Pons (tissue), 1 donor: ENCODE results near the gene DCK.
"Not testable (repeated sequence)": the region's sequence is repeated elsewhere in the genome, so short reads cannot be mapped to it uniquely, and the experiment has no call there.

ENCODE experiments used
- DNase-seq: peaks from one replicate; pipeline ENCODE4 v3.0.0-alpha.2; 2016; ENCODE audit warnings: low spot score

Gene DCK

DNA sequence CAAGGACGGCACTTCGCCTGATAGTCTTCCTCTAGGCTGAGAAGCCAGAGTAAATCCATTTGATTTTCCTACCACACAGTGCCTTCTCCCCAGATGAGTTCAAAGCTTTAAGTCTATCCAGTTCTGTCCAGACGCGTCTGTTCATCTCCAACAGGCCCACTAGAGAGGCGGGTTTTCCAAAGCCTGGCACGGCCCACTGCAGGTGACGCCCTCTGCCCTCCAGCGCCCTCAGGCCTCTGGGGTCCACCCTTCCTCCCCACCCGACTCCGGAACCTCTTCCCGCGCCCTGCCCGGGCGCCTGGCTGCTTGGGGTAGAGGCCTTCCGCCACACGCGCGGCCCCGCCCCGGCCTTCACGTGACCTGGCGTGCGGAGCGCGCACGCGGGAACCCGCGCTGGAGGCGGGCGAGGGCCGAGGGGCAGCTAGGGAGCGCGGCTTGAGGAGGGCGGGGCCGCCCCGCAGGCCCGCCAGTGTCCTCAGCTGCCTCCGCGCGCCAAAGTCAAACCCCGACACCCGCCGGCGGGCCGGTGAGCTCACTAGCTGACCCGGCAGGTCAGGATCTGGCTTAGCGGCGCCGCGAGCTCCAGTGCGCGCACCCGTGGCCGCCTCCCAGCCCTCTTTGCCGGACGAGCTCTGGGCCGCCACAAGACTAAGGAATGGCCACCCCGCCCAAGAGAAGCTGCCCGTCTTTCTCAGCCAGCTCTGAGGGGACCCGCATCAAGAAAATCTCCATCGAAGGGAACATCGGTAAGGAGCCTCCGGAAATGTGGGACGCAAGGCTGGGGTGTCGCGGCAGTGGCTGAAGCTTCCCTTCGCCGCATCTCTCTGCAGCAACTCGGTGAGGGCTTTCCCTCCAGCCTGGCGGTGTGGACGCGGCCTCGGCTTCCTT is at the start of gene DCK:
Gene DCK (plus strand): TSS at position 469 of the 888 bp plus-strand sequence. CDS start 187 bp downstream, at position 656.
- DNase-seq, result peak; percentile 90

DNA sequence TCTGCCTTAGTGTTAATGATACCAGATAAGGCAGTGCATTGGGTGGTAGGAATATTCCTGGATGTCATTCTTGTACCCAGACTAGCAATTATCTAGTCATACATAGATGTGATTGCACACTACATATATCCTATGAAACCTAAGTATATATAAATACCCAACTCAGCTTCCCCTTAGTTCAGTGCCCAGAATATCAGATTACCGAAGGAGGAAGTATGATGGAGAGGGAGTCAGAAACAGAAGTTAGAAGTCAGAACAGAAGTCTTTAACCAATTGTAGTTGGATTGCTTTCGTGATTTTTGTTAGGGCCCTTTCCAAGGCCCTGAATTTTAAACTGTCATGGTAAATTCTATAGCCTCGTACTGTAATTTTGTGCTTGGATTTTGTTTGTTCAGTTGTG is 48.4 kb upstream of the DCK start:
- peak; percentile 72 for DNase-seq

DNA sequence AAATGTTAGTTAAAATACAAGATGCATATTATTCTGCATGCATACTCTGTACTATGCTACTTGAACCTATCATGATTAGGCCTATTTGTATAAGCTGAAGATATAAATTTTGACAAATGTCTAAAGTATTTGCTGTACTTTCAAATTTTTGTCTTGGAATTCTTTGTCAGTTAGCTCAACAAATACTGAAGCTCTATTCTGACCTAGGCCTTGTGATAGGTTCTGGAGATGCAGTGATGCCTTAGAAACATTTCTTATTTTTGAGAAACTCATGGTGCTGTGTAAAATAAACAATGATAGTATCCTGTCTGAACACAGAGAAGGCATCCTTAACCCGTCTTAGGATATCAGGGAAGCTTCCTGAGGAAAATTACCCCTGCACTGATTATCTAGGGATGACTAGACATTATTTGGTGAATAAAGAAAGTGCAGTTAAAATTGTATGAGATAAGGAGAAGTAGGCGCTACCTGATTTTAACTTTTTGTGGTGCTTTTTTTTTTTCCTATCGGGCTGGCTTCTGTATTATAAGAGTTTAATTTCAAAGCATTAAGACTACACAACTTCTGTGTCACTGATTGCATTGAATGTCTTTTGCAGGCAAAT is 47.9 kb upstream of the DCK start:
- DNase-seq, result no peak

DNA sequence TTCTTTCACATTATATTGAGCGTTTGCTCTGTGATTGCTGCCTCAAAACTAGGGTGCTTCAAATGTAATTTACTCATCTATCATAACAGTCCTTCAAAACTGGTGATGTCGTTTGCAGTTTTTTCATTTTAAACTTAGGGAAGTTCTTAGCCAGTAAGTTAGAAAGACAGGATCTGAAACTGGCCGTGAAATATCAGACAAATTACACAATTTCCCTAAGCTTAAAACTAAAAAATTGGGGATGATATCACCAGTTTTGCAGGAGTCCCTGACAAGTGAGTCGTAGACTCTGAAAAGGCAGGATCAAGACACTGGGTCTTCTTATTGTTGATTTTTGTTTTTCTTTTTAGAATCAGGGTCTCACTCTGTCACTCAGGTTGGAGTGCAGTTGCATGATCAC is 46.5 kb upstream of the DCK start:
- peak; percentile 44 for DNase-seq

DNA sequence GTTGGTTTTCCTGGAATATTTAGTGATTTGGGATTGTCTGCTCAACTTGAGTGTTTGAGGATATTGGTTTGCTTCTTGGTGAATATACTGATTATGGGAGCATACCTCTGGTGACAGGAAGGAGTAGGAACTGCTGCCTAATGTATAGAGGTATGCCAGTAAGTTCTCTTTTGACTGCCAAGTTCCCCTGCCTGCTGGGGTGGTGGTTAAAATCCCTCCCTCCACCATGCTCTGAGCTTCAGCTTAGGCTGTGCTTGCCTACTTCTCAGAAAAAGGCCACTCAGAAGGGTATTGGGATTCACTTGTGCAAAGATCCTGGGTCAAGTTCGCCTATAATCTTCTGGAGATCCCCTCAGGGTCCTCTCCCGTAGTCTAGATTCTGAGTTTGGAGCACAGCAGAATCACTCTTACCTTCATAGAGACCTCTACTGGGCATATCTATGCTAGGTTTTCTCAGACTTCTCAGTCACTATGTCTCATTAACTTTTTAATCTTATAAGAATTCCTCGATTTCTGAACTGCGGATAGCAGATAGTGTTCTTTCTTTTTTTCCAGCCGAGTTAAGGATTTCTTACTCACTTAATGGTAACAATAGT is 44.7 kb upstream of the DCK start:
- no peak for DNase-seq

GRCh38 chr4:70954032-70954431 is 39.4 kb upstream of the DCK start:
- no peak for DNase-seq

DNA sequence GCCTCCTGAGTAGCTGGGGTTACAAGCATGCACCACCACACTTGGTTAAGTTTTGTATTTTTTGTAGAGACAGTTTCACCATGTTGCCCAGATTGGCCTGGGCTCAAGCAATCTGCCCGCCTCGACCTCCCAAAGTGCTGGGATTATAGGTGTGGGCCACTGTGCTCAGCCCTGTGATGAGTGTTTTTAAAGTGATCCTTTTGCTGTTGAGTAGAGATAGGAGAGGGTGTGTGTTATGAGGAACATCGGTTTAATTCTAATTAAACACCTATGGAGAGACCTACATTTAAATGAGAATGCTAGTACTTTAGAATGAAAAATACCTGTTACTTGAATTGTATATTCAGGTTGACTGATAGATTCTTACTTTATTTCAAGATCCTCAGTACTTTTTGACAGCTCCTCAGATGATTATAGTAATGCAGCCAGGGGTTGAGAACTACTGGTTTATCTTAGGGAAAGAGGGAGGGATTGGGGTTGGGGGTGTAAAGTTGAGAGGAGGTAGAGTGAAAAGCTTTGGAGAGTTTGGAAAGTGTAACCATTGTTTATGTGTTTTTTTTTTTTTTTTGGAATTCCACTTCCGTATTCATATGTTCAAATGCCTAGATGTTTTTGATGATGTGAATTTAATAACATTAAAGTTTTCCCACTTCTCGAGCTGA is 36.8 kb upstream of the DCK start:
- no peak for DNase-seq

DNA sequence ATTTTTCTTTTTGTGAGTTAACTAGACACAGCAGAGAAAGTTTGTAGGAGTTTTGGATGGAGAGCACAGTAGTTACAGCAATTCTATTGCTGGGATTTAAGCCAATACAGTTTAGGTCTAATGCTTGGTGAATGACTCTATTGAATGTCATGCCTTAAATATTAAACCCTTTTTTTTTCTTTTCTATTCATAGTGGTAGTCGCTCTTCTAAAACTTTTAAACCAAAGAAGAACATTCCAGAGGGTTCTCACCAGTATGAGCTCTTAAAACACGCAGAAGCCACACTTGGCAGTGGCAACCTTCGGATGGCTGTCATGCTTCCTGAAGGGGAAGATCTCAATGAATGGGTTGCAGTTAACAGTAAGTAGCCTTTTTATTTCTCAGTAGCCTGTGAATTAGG is 34.8 kb upstream of the DCK start:
- DNase-seq, result no peak

GRCh38 chr4:70969076-70969475 is 24.4 kb upstream of the DCK start:
- DNase-seq, result no peak

- no peak for DNase-seq
Measured at GRCh38 chr4:70976252-70976651, 17.2 kb upstream of the DCK start.

- peak; percentile 52 for DNase-seq
Measured at GRCh38 chr4:70979445-70980008, 13.9 kb upstream of the DCK start.

- no peak for DNase-seq
Measured at GRCh38 chr4:70980196-70980595, 13.3 kb upstream of the DCK start.

DNA sequence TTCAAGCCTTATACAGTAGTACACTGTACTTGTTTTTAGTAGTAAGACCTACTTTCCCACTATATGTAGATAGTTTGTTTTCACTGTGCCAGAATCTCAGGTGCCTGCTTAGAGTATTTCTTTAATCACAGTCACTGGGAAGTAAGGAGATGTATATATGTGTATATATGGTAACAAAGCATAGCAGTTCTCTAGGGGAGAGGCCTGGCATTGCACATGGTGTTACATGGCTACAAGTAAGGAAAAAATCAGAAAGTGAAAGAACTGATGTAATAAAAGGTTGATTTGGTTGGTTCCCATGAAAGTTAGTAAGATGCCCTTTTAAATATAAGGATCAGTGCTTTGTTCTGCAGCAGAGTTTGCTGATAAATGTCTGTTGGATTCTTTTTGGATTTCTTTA is 9.3 kb upstream of the DCK start:
- DNase-seq, result no peak

- no peak for DNase-seq
Measured at GRCh38 chr4:70984589-70984988, 8.9 kb upstream of the DCK start.

GRCh38 chr4:70991596-70991995 is 1.9 kb upstream of the DCK start:
- DNase-seq, result no peak

- no peak for DNase-seq
Measured at GRCh38 chr4:70992391-70992881, 1.0 kb upstream of the DCK start.

DNA sequence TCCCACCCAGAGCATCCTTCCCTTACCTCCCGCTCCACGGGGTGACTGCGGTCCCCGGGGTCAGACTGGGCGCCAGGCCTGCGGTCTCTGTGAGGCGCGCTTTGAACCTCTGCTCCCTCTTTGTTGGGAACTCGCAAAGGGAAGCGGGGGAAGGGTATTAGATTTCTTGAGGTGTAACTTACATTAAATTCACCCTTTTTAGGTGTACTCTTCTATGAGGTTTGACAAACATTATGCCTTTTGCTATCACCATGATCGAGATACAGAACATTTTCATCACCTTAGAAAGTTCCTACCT is 569 bp downstream of the DCK start:
- no peak for DNase-seq

DNA sequence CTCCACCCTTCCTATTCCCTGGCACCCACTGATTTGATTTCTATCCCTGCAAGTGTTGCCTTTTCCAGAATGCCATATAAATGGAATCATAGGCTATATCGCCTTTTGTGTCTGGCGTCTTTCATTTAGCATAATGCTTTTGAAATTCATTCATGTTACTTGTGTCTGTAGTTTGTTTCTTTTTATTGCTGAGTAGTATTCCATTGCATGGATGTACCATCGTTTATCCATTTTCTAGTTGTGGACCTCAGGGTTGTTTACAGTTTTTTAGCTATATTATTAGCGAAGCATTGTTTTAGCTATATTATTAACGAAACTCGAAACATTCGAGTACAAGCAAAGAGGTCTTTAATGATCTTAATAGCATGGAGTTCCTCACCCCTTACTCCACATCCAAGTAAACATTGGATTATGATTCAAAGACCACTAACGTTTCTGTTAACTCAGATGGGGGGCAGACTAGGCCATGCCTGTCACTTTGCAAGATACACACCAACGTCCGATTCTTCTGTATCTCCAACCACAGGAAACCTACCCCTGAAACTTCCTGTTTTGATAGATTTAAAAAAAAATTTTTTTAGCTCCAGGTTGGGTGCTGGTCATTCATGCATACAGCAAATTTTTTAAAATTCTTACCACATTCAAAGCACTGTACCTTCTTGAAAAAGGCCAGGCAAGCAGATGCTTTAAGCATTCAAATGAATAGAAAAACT is 1.1 kb downstream of the DCK start:
- no peak for DNase-seq

- DNase-seq, result no peak
Measured at GRCh38 chr4:70996018-70996360, 2.5 kb downstream of the DCK start.

- peak; percentile 63 for DNase-seq
Measured at GRCh38 chr4:70997036-70997435, 3.6 kb downstream of the DCK start.

DNA sequence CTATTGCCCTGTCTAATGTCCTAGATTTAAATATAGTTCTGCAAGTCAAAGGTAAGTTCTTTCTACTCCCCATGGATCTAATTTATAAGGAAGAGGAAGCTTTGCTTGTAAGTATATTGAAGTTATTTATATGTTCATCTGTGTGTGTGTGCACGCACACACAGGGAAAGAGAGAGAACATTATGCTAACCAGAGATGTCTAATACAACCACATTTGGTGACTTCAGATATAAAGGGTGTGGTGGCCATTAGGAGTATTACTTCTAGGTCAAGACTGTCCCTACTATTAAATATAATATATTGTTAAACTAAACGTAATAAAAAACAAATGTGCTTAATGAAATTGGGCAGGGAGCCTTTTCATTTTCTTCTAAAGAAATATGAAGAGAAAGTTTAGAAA is 4.1 kb downstream of the DCK start:
- DNase-seq, result no peak

DNA sequence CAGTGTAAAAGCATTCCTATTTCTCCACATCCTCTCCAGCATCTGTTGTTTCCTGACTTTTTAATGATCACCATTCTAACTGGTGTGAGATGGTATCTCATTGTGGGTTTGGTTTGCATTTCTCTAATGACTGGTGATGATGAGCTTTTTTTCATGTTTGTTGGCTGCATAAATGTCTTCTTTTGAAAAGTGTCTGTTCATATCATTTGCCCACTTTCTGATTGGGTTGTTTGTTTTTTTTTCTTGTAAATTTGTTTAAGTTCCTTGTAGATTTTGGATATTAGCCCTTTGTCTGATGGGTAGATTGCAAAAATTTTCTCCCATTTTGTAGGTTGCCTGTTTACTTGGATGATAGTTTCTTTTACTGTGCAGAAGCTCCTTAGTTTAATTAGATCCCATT is 6.2 kb downstream of the DCK start:
- not testable (repeated sequence) for DNase-seq
